Endothelial cell of umbilical vein (primary cell): ENCODE results near the gene ENO4. TPM values are rescaled to one million over a fixed set of nuclear protein-coding genes. Genes with fewer than 3 reads are reported as not detected.

ENCODE experiments used
- BruUV-seq: library from RNA; stranded (reverse); fragments of 400-500 nt; replicated peaks from 2 replicates; lab custom pipeline; 2021; lab: Mats Ljungman, UMichigan
- CTCF ChIA-PET: fragments of 300-600, 350-600 bp; sonication (Branson Sonifier 250); formaldehyde crosslinking; loops from one replicate; lab custom pipeline; 2021; ENCODE audit warnings: antibody characterized with exemption, inconsistent platforms; lab: Charles Lee
- POLR2A ChIA-PET: fragments of 300-600, 350-600 bp; sonication (Branson Sonifier 250); formaldehyde crosslinking; loops from one replicate; lab custom pipeline; 2021; ENCODE audit warnings: antibody characterized with exemption, inconsistent platforms; lab: Charles Lee
- DNase-seq: peaks from one replicate; pipeline ENCODE4 v3.0.0-alpha.2; 2011; ENCODE audit warnings: low read depth, low spot score
- FAIRE-seq: peaks from 2 replicates; lab custom pipeline; 2011; peaks lifted over from hg19 to GRCh38; lab: Jason Lieb, UNC
- H2AFZ ChIP-seq: 2 replicates; pipeline ENCODE4 v1.6.0; 2012; ENCODE audit warnings: low read depth, low read length, control low read depth, inconsistent platforms
- H3K27ac ChIP-seq: 2 replicates; pipeline ENCODE4 v1.5.1; 2011; ENCODE audit warnings: low read depth, mild to moderate bottlenecking, control low read depth, low read length, moderate library complexity; ENCODE audit not compliant: insufficient read depth
- H3K27me3 ChIP-seq, 2 experiments: 2 replicates each; pipeline versions ENCODE4 v1.6.0 to v1.6.1; 2011; ENCODE audit warnings: low read length in 2 of 2, mixed read lengths in 1 of 2; ENCODE audit not compliant: control insufficient read depth in 2 of 2, insufficient read depth in 2 of 2
- H3K36me3 ChIP-seq, 2 experiments: 2 replicates in 1 of 2; 3 replicates in 1 of 2; pipeline ENCODE4 v1.5.1; 2011; ENCODE audit warnings: low read length in 2 of 2, mild to moderate bottlenecking in 1 of 2, moderate library complexity in 1 of 2; ENCODE audit not compliant: control insufficient read depth in 2 of 2, insufficient read depth in 2 of 2; ENCODE audit errors: extremely low read depth in 1 of 2
- H3K4me1 ChIP-seq: 3 replicates; pipeline ENCODE4 v1.5.1; 2011; ENCODE audit warnings: mild to moderate bottlenecking, low read length; ENCODE audit not compliant: control insufficient read depth, insufficient read depth; ENCODE audit errors: extremely low read depth
- H3K4me2 ChIP-seq: 2 replicates; pipeline ENCODE4 v1.6.1; 2011; ENCODE audit warnings: low read length, control low read depth, mixed read lengths; ENCODE audit not compliant: insufficient read depth
- H3K4me3 ChIP-seq, 3 experiments: fragments of 200-600 bp in 1 of 3; sonication (generic), shearing (Covaris generic) in 1 of 3; replicated peaks in 1 of 3; 2 replicates each; pipeline ENCODE4 v1.5.1; 2011 to 2016; ENCODE audit warnings: control low read depth in 3 of 3, low read length in 3 of 3, mild to moderate bottlenecking in 2 of 3, inconsistent platforms in 1 of 3, low read depth in 1 of 3, moderate library complexity in 1 of 3; ENCODE audit not compliant: insufficient read depth in 1 of 3
- H3K79me2 ChIP-seq: 2 replicates; pipeline ENCODE4 v1.6.0; 2012; ENCODE audit warnings: low read length, inconsistent platforms; ENCODE audit not compliant: control insufficient read depth, insufficient read depth
- H3K9ac ChIP-seq: replicated peaks from 2 replicates; pipeline ENCODE3; 2011; ENCODE audit warnings: low read length, control low read depth; ENCODE audit not compliant: insufficient read depth; ENCODE audit errors: extremely low read depth
- H3K9me1 ChIP-seq: replicated peaks from 3 replicates; pipeline ENCODE4 v1.6.0; 2011; ENCODE audit warnings: mild to moderate bottlenecking, low read length; ENCODE audit not compliant: control insufficient read depth, insufficient read depth; ENCODE audit errors: extremely low read depth
- H3K9me3 ChIP-seq: replicated peaks from 2 replicates; pipeline ENCODE4 v1.5.1; 2012; ENCODE audit warnings: low read length, inconsistent platforms; ENCODE audit not compliant: control insufficient read depth, insufficient read depth
- H4K20me1 ChIP-seq: replicated peaks from 2 replicates; pipeline ENCODE3; 2011; ENCODE audit warnings: mild to moderate bottlenecking, low read length; ENCODE audit not compliant: control insufficient read depth, insufficient read depth; ENCODE audit errors: extremely low read depth
- CTCF ChIP-seq, 2 donors: IDR thresholded peaks; 1 replicate in 1 of 2; 2 replicates in 1 of 2; pipeline ENCODE4 v1.5.1; 2011; ENCODE audit warnings: low read length in 2 of 2, mild to moderate bottlenecking in 2 of 2, moderate library complexity in 2 of 2, control low read depth in 1 of 2, inconsistent platforms in 1 of 2, low read depth in 1 of 2; ENCODE audit not compliant: insufficient read depth in 1 of 2; ENCODE audit errors: extremely low read depth in 1 of 2
- EZH2 ChIP-seq: IDR thresholded peaks from 2 replicates; pipeline ENCODE4 v1.6.1; 2012; ENCODE audit warnings: borderline replicate concordance, low read depth, mild to moderate bottlenecking, moderate library complexity, low read length, inconsistent platforms; ENCODE audit not compliant: severe bottlenecking
- FOS ChIP-seq: IDR thresholded peaks from 2 replicates; pipeline ENCODE4 v1.6.1; 2011; ENCODE audit warnings: mild to moderate bottlenecking, low read length, moderate library complexity, borderline replicate concordance; ENCODE audit not compliant: insufficient read depth
- GATA2 ChIP-seq: IDR thresholded peaks from 2 replicates; pipeline ENCODE4 v1.7.0; 2011; ENCODE audit warnings: low read depth, mild to moderate bottlenecking, moderate library complexity, mixed read lengths, low read length; ENCODE audit not compliant: insufficient read length, insufficient read depth
- JUN ChIP-seq: IDR thresholded peaks from 2 replicates; pipeline ENCODE4 v1.6.1; 2011; ENCODE audit warnings: borderline replicate concordance, low read depth; ENCODE audit not compliant: insufficient read length, insufficient read depth
- MYC ChIP-seq: IDR thresholded peaks from one replicate; pipeline ENCODE4 v1.6.1; 2011; ENCODE audit warnings: mild to moderate bottlenecking, low read depth, low read length
- POLR2A ChIP-seq: IDR thresholded peaks from 2 replicates; pipeline ENCODE4 v1.6.1; 2012; ENCODE audit warnings: low read depth, mild to moderate bottlenecking, control low read depth, low read length
- POLR2AphosphoS5 ChIP-seq: IDR thresholded peaks from 2 replicates; pipeline ENCODE4 v1.6.1; 2012; ENCODE audit warnings: low read depth, mild to moderate bottlenecking, control low read depth, low read length, moderate library complexity; ENCODE audit not compliant: insufficient read depth
- dilution Hi-C: fragments of 300-500 bp; cut with MboI; formaldehyde crosslinking; loops from one replicate; pipeline ENCODE4 v1.15.0; 2019; ENCODE audit warnings: low sequenced_read_pairs; ENCODE audit not compliant: extremely low pct_ligation_motif_present
- intact Hi-C: fragments of 100-400 bp; cut with micrococcal nuclease; formaldehyde crosslinking; loops from one replicate; pipeline ENCODE4 v1.10.0; 2022
- polyA plus RNA-seq, 4 experiments: library from polyadenylated mRNA; depleted of rRNA in 3 of 4; stranded (reverse) in 3 of 4; unstranded in 1 of 4; fragments of >200 nt; gene quantifications; 2 replicates each; pipeline versions ENCODE4 v1.2.1 to v1.2.3, GENCODE V29; 2011 to 2012; ENCODE audit warnings: missing spikeins in 1 of 4
- total RNA-seq: library from RNA; stranded (reverse); gene quantifications from 2 replicates; pipeline ENCODE4 v1.2.3, GENCODE V29; 2021
- TF ChIP-seq, protein P1 (sequence below): IDR thresholded peaks from 2 replicates; pipeline ENCODE4 v1.6.1; 2011; ENCODE audit not compliant: insufficient read depth, insufficient read length

Gene ENO4
- total and polyA plus RNA-seq, 2 donors (not counting 3 experiments of a cell fraction or from before 2014, with no cell fraction given) = 0.08 TPM; not detected in 1

GRCh38 chr10:116826803-116827202, 22.5 kb upstream of the ENO4 start:
- H3K4me3 ChIP-seq = no peak overlapping the region
- no TSS peak for BruUV-seq
- no peaks in the 10 kb centered on the region for H4K20me1 ChIP-seq
- H2AFZ ChIP-seq = no peak overlapping the region
- dilution Hi-C loops (no loop called here), intact Hi-C loops (no loop called here)
- TF ChIP-seq MYC = no peak
- ChIA-PET POLR2A (no interaction called here), CTCF (interaction anchor here (0.9 to 2.9 kb wide), 8 partner anchors 11 to 348 kb away, joined by 3 to 19 read pairs (median 5); no protein-coding TSS in a partner anchor)
- no peak for FAIRE-seq
- H3K4me2 ChIP-seq = no peak overlapping the region
- H3K9ac ChIP-seq = no peak overlapping the region
- H3K9me3 ChIP-seq = no peaks in the 10 kb centered on the region
- no peaks in the 10 kb centered on the region for H3K9me1 ChIP-seq
- no peaks in the 10 kb centered on the region for H3K36me3 ChIP-seq
- H3K79me2 ChIP-seq = no peaks in the 10 kb centered on the region
- H3K27me3 ChIP-seq = no peaks in the 10 kb centered on the region
- H3K27ac ChIP-seq = no peak overlapping the region
- no peaks in the 10 kb centered on the region for H3K4me1 ChIP-seq
- no peak for DNase-seq

DNA sequence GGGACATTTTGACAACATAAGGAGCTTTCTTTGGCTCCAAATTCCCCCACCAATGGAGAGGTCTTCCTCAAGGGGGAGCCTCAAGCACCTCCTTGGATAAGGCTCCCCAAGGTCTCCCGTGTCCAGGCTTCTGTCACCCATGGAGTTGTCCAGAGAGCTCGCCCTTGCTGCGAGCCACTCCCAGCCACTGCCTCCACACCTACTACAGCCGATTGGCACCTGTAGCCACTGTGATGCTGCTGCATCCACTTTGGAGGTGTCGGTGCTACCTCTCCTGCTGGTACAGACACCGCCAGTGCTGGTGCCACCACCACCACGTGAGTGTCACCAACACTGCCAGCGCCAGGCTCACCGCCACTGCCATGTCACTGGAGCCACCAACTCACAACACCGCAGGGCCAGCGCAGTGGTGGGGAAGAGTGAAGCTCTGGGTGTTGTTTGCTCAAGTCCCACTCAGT, 22.1 kb upstream of the ENO4 start:
- intact Hi-C loops = no loop called here
- FAIRE-seq = no peak
- H3K9ac ChIP-seq = no peak overlapping the region
- no peak overlapping the region for H3K27ac ChIP-seq
- DNase-seq = no peak
- ChIA-PET CTCF (interaction anchor here (0.9 to 2.9 kb wide), 8 partner anchors 10 to 348 kb away, joined by 3 to 19 read pairs (median 5); no protein-coding TSS in a partner anchor), POLR2A (no interaction called here)
- TF ChIP-seq POLR2A (no peak), EZH2 (no peak), JUN (no peak), POLR2AphosphoS5 (no peak), GATA2 (no peak), FOS (no peak), MYC (no peak), CTCF (IDR thresholded peaks at IDR 0.05; ENCODE audit: extremely low read depth in 1 of 2, insufficient read depth in 1 of 2, low read depth in 1 of 2, low read length in 2 of 2) (no peak)
- TF ChIP-seq, protein P1, sequence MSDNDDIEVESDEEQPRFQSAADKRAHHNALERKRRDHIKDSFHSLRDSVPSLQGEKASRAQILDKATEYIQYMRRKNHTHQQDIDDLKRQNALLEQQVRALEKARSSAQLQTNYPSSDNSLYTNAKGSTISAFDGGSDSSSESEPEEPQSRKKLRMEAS = no peak
- H2AFZ ChIP-seq = no peak overlapping the region
- no peaks in the 10 kb centered on the region for H4K20me1 ChIP-seq
- no peaks in the 10 kb centered on the region for H3K27me3 ChIP-seq
- dilution Hi-C loops = no loop called here
- H3K4me2 ChIP-seq = no peak overlapping the region
- no peaks in the 10 kb centered on the region for H3K36me3 ChIP-seq
- no peaks in the 10 kb centered on the region for H3K4me1 ChIP-seq
- no TSS peak for BruUV-seq
- no peaks in the 10 kb centered on the region for H3K9me3 ChIP-seq
- no peaks in the 10 kb centered on the region for H3K79me2 ChIP-seq
- no peaks in the 10 kb centered on the region for H3K9me1 ChIP-seq
- H3K4me3 ChIP-seq = no peak overlapping the region
